GM12801 (cell line): ENCODE results near the gene CTTNBP2NL.

ENCODE experiments used
- CTCF ChIP-seq: IDR thresholded peaks from one replicate; pipeline ENCODE4 v1.5.1; 2011; ENCODE audit warnings: control low read depth; ENCODE audit not compliant: insufficient read length; ENCODE audit errors: extremely low read depth

The CTTNBP2NL gene

GRCh38 chr1:112395821-112396652 is at the start of gene CTTNBP2NL:
Gene CTTNBP2NL, plus strand, starts transcription at chr1:112396214. Its CDS starts 19,952 bp downstream, at chr1:112416166.
- no peak for TF ChIP-seq CTCF

- TF ChIP-seq CTCF, result no peak
Observed at GRCh38 chr1:112346801-112347350, 49.1 kb upstream of the CTTNBP2NL start.

- no peak for TF ChIP-seq CTCF
Observed at GRCh38 chr1:112356765-112357164, 39.2 kb upstream of the CTTNBP2NL start.

GRCh38 chr1:112357467-112357866 is 38.5 kb upstream of the CTTNBP2NL start:
- no peak for TF ChIP-seq CTCF

GRCh38 chr1:112358061-112358770 is 37.8 kb upstream of the CTTNBP2NL start:
- no peak for TF ChIP-seq CTCF

GRCh38 chr1:112358798-112359408 is 37.1 kb upstream of the CTTNBP2NL start:
- no peak for TF ChIP-seq CTCF
